HFF-Myc (cell line): ENCODE results near the gene DLX3.

Experiments
- DNase-seq: peaks from one replicate; pipeline ENCODE4 v3.0.0-alpha.2; 2011; ENCODE audit warnings: low read depth; ENCODE audit errors: extremely low read depth
- H3K4me3 ChIP-seq: replicated peaks from 2 replicates; pipeline ENCODE4 v1.5.1; 2011; ENCODE audit warnings: low read depth, mild to moderate bottlenecking, control low read depth, low read length
- CTCF ChIP-seq: IDR thresholded peaks from 2 replicates; pipeline ENCODE4 v1.5.1; 2012; ENCODE audit warnings: mild to moderate bottlenecking, low read depth, low read length, control low read depth; ENCODE audit errors: missing control alignments

DLX3 gene

GRCh38 chr17:49997773-49998703 lies 3.0 kb upstream of the DLX3 start:
- peak; percentile 90 for TF ChIP-seq CTCF
- H3K4me3 ChIP-seq, result no peak overlapping the region
- peak; percentile 71 for DNase-seq

GRCh38 chr17:49997301-49997650 lies 2.3 kb upstream of the DLX3 start:
- TF ChIP-seq CTCF, result no peak
- no peak for DNase-seq
- no peak overlapping the region for H3K4me3 ChIP-seq

- H3K4me3 ChIP-seq, result peak overlapping the region; percentile 23; the same call in 1 of the 2 replicates
- DNase-seq, result no peak
- TF ChIP-seq CTCF, result peak; percentile 94
These were observed 1.7 kb upstream of the DLX3 start for GRCh38 chr17:49996495-49997300.

- TF ChIP-seq CTCF, result no peak
- DNase-seq, result no peak
- no peak overlapping the region for H3K4me3 ChIP-seq
These were observed 1.1 kb upstream of the DLX3 start for GRCh38 chr17:49996121-49996494.

- peak overlapping the region; percentile 7; the same call in 1 of the 2 replicates for H3K4me3 ChIP-seq
These were observed 654 bp downstream of the DLX3 start for GRCh38 chr17:49994085-49995054.

More at GRCh38 chr17:49994085-49995054, 654 bp downstream of the DLX3 start:
- no peak for DNase-seq
- no peak for TF ChIP-seq CTCF
